H1 (cell line): ENCODE data around the gene ZNF516. TPM values are rescaled to one million over a fixed set of nuclear protein-coding genes. Genes with fewer than 3 reads are reported as not detected.

ENCODE experiments used
- CTCF ChIA-PET: fragments of 300-600 bp; sonication (Branson Sonifier 250); formaldehyde crosslinking; loops from one replicate; lab custom pipeline; 2021; ENCODE audit not compliant: partially characterized antibody; lab: Charles Lee
- POLR2A ChIA-PET: fragments of 300-600 bp; sonication (Branson Sonifier 250); formaldehyde crosslinking; loops from one replicate; lab custom pipeline; 2021; ENCODE audit warnings: inconsistent platforms; ENCODE audit not compliant: partially characterized antibody; lab: Charles Lee
- DNase-seq, 2 experiments: peaks; one replicate each; pipeline versions ENCODE4 v3.0.0 to v3.0.0-alpha.2; 2010 to 2022; ENCODE audit warnings: low spot score in 2 of 2, low read depth in 1 of 2, mixed read lengths in 1 of 2
- FAIRE-seq: peaks from 2 replicates; lab custom pipeline; 2011; peaks lifted over from hg19 to GRCh38; lab: Jason Lieb, UNC
- H2AFZ ChIP-seq: 2 replicates; pipeline ENCODE4 v1.8.1; 2012; ENCODE audit warnings: low read length, inconsistent platforms
- H2AK5ac ChIP-seq: 2 replicates; pipeline ENCODE4 v1.6.1; 2013; ENCODE audit warnings: low read depth, low read length
- H2BK120ac ChIP-seq: replicated peaks from 2 replicates; pipeline ENCODE3; 2013; ENCODE audit warnings: low read depth, low read length, inconsistent platforms
- H2BK12ac ChIP-seq: 2 replicates; pipeline ENCODE4 v1.6.1; 2013; ENCODE audit warnings: low read depth, low read length
- H2BK15ac ChIP-seq: 2 replicates; pipeline ENCODE4 v1.6.1; 2013; ENCODE audit warnings: low read length
- H2BK20ac ChIP-seq: 2 replicates; pipeline ENCODE4 v1.6.1; 2013; ENCODE audit warnings: low read length
- H2BK5ac ChIP-seq: 2 replicates; pipeline ENCODE4 v1.6.1; 2013; ENCODE audit warnings: low read depth, low read length
- H3K14ac ChIP-seq: 2 replicates; pipeline ENCODE4 v1.6.1; 2013; ENCODE audit warnings: inconsistent platforms; ENCODE audit not compliant: insufficient read length
- H3K18ac ChIP-seq: 2 replicates; pipeline ENCODE4 v1.6.1; 2013; ENCODE audit warnings: low read length; ENCODE audit errors: extremely low read depth
- H3K23ac ChIP-seq: 2 replicates; pipeline ENCODE4 v1.6.1; 2013; ENCODE audit warnings: inconsistent platforms; ENCODE audit not compliant: insufficient read length
- H3K23me2 ChIP-seq: 2 replicates; pipeline ENCODE4 v1.6.1; 2013; ENCODE audit warnings: low read depth, low read length
- H3K27ac ChIP-seq: 2 replicates; pipeline ENCODE4 v1.6.1; 2011; ENCODE audit warnings: low read depth, low read length, inconsistent platforms
- H3K27me3 ChIP-seq, 4 experiments: replicated peaks in 1 of 4; 1 replicate in 1 of 4; 2 replicates in 3 of 4; pipeline versions ENCODE4 v1.6.1 to v1.8.1; 2011 to 2013; ENCODE audit warnings: low read length in 3 of 4, mild to moderate bottlenecking in 3 of 4, inconsistent platforms in 2 of 4, mixed read lengths in 2 of 4, moderate library complexity in 1 of 4; ENCODE audit not compliant: control insufficient read depth in 3 of 4, insufficient read depth in 3 of 4; ENCODE audit errors: extremely low read depth in 1 of 4
- H3K36me3 ChIP-seq, 4 experiments: 2 replicates each; pipeline versions ENCODE4 v1.6.1 to v1.8.1; 2011 to 2013; ENCODE audit warnings: mild to moderate bottlenecking in 4 of 4, low read length in 3 of 4, moderate library complexity in 2 of 4, control low read depth in 1 of 4, inconsistent platforms in 1 of 4; ENCODE audit not compliant: insufficient read depth in 4 of 4, control insufficient read depth in 2 of 4
- H3K4ac ChIP-seq: replicated peaks from 2 replicates; pipeline ENCODE3; 2013; ENCODE audit warnings: low read length, low read depth, mixed read lengths, inconsistent platforms; ENCODE audit not compliant: insufficient read length
- H3K4me1 ChIP-seq, 4 experiments: replicated peaks in 1 of 4; 1 replicate in 1 of 4; 2 replicates in 3 of 4; pipeline versions ENCODE4 v1.6.1 to v1.8.1; 2011 to 2013; ENCODE audit warnings: low read length in 3 of 4, inconsistent platforms in 2 of 4, mixed read lengths in 1 of 4; ENCODE audit not compliant: insufficient read depth in 4 of 4, control insufficient read depth in 3 of 4
- H3K4me2 ChIP-seq, 2 experiments: 2 replicates each; pipeline versions ENCODE4 v1.6.1 to v1.8.1; 2011 to 2013; ENCODE audit warnings: low read depth in 2 of 2, low read length in 2 of 2, control low read depth in 1 of 2, inconsistent platforms in 1 of 2, mild to moderate bottlenecking in 1 of 2; ENCODE audit not compliant: insufficient read depth in 1 of 2
- H3K4me3 ChIP-seq, 4 experiments: fragments of 200-600, 300-600 bp in 1 of 4; sonication (generic), shearing (Covaris generic), sonication (Bioruptor Twin) in 1 of 4; 2 replicates each; pipeline versions ENCODE4 v1.5.1 to v1.8.1; 2011 to 2016; ENCODE audit warnings: low read length in 4 of 4, low read depth in 3 of 4, control low read depth in 2 of 4, inconsistent platforms in 2 of 4, mild to moderate bottlenecking in 2 of 4, mixed read lengths in 1 of 4, moderate library complexity in 1 of 4; ENCODE audit not compliant: insufficient read depth in 2 of 4; ENCODE audit errors: extremely low read depth in 1 of 4
- H3K56ac ChIP-seq: replicated peaks from 2 replicates; pipeline ENCODE3; 2013; ENCODE audit warnings: low read depth, mild to moderate bottlenecking, mixed read lengths, low read length, inconsistent platforms; ENCODE audit not compliant: insufficient read length
- H3K79me1 ChIP-seq: 2 replicates; pipeline ENCODE4 v1.6.1; 2013; ENCODE audit warnings: low read depth, low read length, control low read depth
- H3K79me2 ChIP-seq, 2 experiments: 2 replicates each; pipeline versions ENCODE4 v1.6.1 to v1.8.1; 2012 to 2013; ENCODE audit warnings: low read length in 2 of 2, mild to moderate bottlenecking in 2 of 2, inconsistent platforms in 1 of 2; ENCODE audit not compliant: insufficient read depth in 2 of 2, control insufficient read depth in 1 of 2
- H3K9ac ChIP-seq, 4 experiments: replicated peaks in 1 of 4; 1 replicate in 1 of 4; 2 replicates in 3 of 4; pipeline versions ENCODE4 v1.6.1 to v1.8.1; 2011 to 2013; ENCODE audit warnings: low read depth in 3 of 4, low read length in 3 of 4, control low read depth in 2 of 4, mild to moderate bottlenecking in 2 of 4, moderate library complexity in 2 of 4, inconsistent platforms in 1 of 4; ENCODE audit errors: extremely low read depth in 1 of 4
- H3K9me3 ChIP-seq, 2 experiments: 2 replicates each; pipeline versions ENCODE4 v1.6.1 to v1.8.1; 2012 to 2013; ENCODE audit warnings: mild to moderate bottlenecking in 2 of 2, moderate library complexity in 2 of 2, control low read depth in 1 of 2, inconsistent platforms in 1 of 2, low read depth in 1 of 2, low read length in 1 of 2, mixed read lengths in 1 of 2; ENCODE audit not compliant: insufficient read depth in 2 of 2
- H4K20me1 ChIP-seq, 2 experiments: replicated peaks in 1 of 2; 2 replicates each; pipeline versions ENCODE3 to v1.8.1; 2011 to 2013; ENCODE audit warnings: inconsistent platforms in 2 of 2, low read length in 2 of 2, mild to moderate bottlenecking in 1 of 2; ENCODE audit not compliant: insufficient read depth in 2 of 2, control insufficient read depth in 1 of 2
- H4K5ac ChIP-seq: 2 replicates; pipeline ENCODE4 v1.6.1; 2013; ENCODE audit warnings: low read length, low read depth, mixed read lengths, inconsistent platforms; ENCODE audit not compliant: insufficient read length
- H4K8ac ChIP-seq: 2 replicates; pipeline ENCODE4 v1.8.0; 2013; ENCODE audit warnings: mild to moderate bottlenecking, moderate library complexity, low read length, inconsistent platforms; ENCODE audit not compliant: insufficient read depth; ENCODE audit errors: extremely low read depth
- H4K91ac ChIP-seq: replicated peaks from 2 replicates; pipeline ENCODE3; 2013; ENCODE audit warnings: low read length, mixed read lengths, inconsistent platforms; ENCODE audit not compliant: insufficient read length
- HDAC6 ChIP-seq: IDR thresholded peaks from one replicate; pipeline ENCODE4 v1.7.1; 2012; ENCODE audit warnings: low read depth, mild to moderate bottlenecking, inconsistent platforms, low read length, moderate library complexity
- JUND ChIP-seq: IDR thresholded peaks from 2 replicates; pipeline ENCODE4 v1.6.1; 2011; ENCODE audit warnings: mild to moderate bottlenecking, improper control_type of control experiment, low read length
- KDM1A ChIP-seq: fragments of 200-600, 300-600 bp; sonication (generic); IDR thresholded peaks from 2 replicates; pipeline ENCODE4 v1.7.1; 2016; ENCODE audit warnings: mild to moderate bottlenecking, low read length, borderline replicate concordance
- MAFK ChIP-seq: IDR thresholded peaks from 2 replicates; pipeline ENCODE4 v1.6.1; 2012; ENCODE audit warnings: low read depth, mild to moderate bottlenecking, improper control_type of control experiment, low read length
- POU5F1 ChIP-seq: IDR thresholded peaks from 2 replicates; pipeline ENCODE4 v1.6.1; 2011; ENCODE audit warnings: low read depth, mild to moderate bottlenecking, low read length, moderate library complexity
- TCF12 ChIP-seq: IDR thresholded peaks from 2 replicates; pipeline ENCODE4 v1.6.1; 2011; ENCODE audit warnings: low read depth, mild to moderate bottlenecking, low read length
- ZNF274 ChIP-seq: IDR thresholded peaks from 2 replicates; pipeline ENCODE4 v1.7.0; 2012; ENCODE audit warnings: low read length, borderline replicate concordance; ENCODE audit errors: extremely low read depth
- WGBS, 2 experiments: shearing (Covaris generic) in 1 of 2; methylation state at CpG; one replicate each; pipeline versions ENCODE4 v1.1.6 to v1.1.7; 2013 to 2015; ENCODE audit warnings: low lambda C conversion rate in 2 of 2, mixed read lengths in 2 of 2, inconsistent platforms in 1 of 2, low coverage in 1 of 2, missing lambda C conversion rate in 1 of 2; ENCODE audit not compliant: insufficient replicate concordance in 2 of 2, insufficient coverage in 1 of 2, insufficient read length in 1 of 2; ENCODE audit errors: extremely low coverage in 1 of 2, missing lambda C conversion rate in 1 of 2; 5-methylcytosine and 5-hydroxymethylcytosine counted together
- polyA plus RNA-seq, 7 experiments: library from polyadenylated mRNA; depleted of rRNA in 3 of 7; stranded (reverse) in 5 of 7; unstranded in 2 of 7; fragments of >200 nt in 5 of 7; fragments of 200-250 nt in 2 of 7; gene quantifications; 1 replicate in 5 of 7; 2 replicates in 1 of 7; 4 replicates in 1 of 7; pipeline versions ENCODE4 v1.2.1 to v1.2.3, GENCODE V29; 2011 to 2013; ENCODE audit warnings: missing spikeins in 2 of 7, mixed read lengths in 2 of 7
- total RNA-seq: library from RNA; stranded (reverse); fragmentation: NEBNext Ultra II Directional; extraction: Animal tissue kit (Norgen Biotek cat#: 25700); gene quantifications from 2 replicates; pipeline ENCODE4 v1.2.1, GENCODE V29; 2021

Gene ZNF516
- total and polyA plus RNA-seq, 2 of the 8 experiments (the other 6 are each of a cell fraction or from before 2014, with no cell fraction given), result 7.3 to 17.0 TPM

DNA sequence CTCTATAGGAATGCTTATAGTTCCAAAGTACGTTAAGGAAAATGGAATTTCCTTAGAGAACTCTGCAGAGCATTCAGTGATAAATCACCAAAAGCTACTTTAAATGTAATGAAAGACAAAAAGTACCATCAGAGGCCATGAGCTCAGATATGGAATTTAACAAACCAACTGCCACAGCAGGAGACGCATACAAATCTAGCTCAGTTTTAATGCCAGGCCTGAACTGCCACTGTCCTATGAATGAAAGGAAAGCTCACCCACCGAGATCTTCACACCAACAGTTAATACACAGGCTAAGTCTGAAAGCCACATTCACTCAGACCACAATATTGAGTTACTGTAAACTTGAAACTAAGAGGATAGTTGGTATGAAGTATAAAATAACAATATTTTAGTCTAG is 126.8 kb downstream of the ZNF516 start:
- POLR2A ChIA-PET, result no interaction called here
- WGBS, 2 experiments, result 76% methylated on average over 3 of the region's 3 CpGs; no CpG with 5 or more reads in 1 of the 2 experiments
- no peak overlapping the region for H2BK15ac ChIP-seq
- TF ChIP-seq KDM1A (no peak), JUND (no peak), ZNF274 (no peak), HDAC6 (no peak), POU5F1 (no peak), TCF12 (no peak), MAFK (no peak)

More for the DNA sequence above, 126.8 kb downstream of the ZNF516 start:
- Histone ChIP-seq H2AK5ac (no peak overlapping the region), H2BK20ac (no peak overlapping the region), H3K36me3 (peaks cover 0 to 3% (median under 1%) of the 10 kb centered on the region in 4 experiments; a peak in 1 of 8 replicates), H2AFZ (no peak overlapping the region), H4K5ac (no peak overlapping the region), H3K27ac (no peak overlapping the region), H3K9me3 (no peaks in the 10 kb centered on the region), H3K56ac (no peak overlapping the region), H3K4me2 (no peak overlapping the region; a peak in 1 of 4 replicates), H3K4ac (no peak overlapping the region), H2BK12ac (no peak overlapping the region), H3K27me3 (no peaks in the 10 kb centered on the region), H2BK120ac (no peak overlapping the region), H3K9ac (no peak overlapping the region), H4K8ac (no peak overlapping the region), H3K23me2 (no peaks in the 10 kb centered on the region), H3K14ac (no peak overlapping the region), H3K23ac (no peak overlapping the region), H3K79me2 (no peaks in the 10 kb centered on the region), H3K79me1 (no peaks in the 10 kb centered on the region), H2BK5ac (no peak overlapping the region), H4K20me1 (no peaks in the 10 kb centered on the region), H3K4me3 (no peak overlapping the region), H3K18ac (no peak overlapping the region), H3K4me1 (peaks cover 0 to 2% (median under 1%) of the 10 kb centered on the region in 4 experiments; a peak in 3 of 7 replicates), H4K91ac (no peak overlapping the region)
- FAIRE-seq, result no peak
- CTCF ChIA-PET, result interaction anchor here (1.0 to 2.8 kb wide), 5 partner anchors 12 to 342 kb away, joined by 3 to 13 read pairs (median 4); no protein-coding TSS in a partner anchor
- no peak for DNase-seq
